GM10266 (cell line): ENCODE results near the gene CNNM1.

Experiments used
- DNase-seq: peaks from one replicate; pipeline ENCODE4 v3.0.0; 2012; ENCODE audit errors: extremely low spot score
- CTCF ChIP-seq: IDR thresholded peaks from 2 replicates; pipeline ENCODE4 v1.5.1; 2012; ENCODE audit warnings: mild to moderate bottlenecking, low read depth; ENCODE audit not compliant: control insufficient read depth, insufficient read depth; ENCODE audit errors: missing control alignments

CNNM1 gene

GRCh38 chr10:99343262-99343661 is 14.1 kb downstream of the CNNM1 start:
- no peak for TF ChIP-seq CTCF
- no peak for DNase-seq

- DNase-seq: no peak
- no peak for TF ChIP-seq CTCF
These were observed 15.6 kb downstream of the CNNM1 start for GRCh38 chr10:99344715-99345114.

- DNase-seq: no peak
These were observed 16.2 kb downstream of the CNNM1 start for GRCh38 chr10:99345350-99345749.

GRCh38 chr10:99346247-99346646 is 17.1 kb downstream of the CNNM1 start:
- no peak for TF ChIP-seq CTCF
- no peak for DNase-seq

More at GRCh38 chr10:99345350-99345749, 16.2 kb downstream of the CNNM1 start:
- no peak for TF ChIP-seq CTCF

GRCh38 chr10:99347672-99348071 is 18.5 kb downstream of the CNNM1 start:
- no peak for DNase-seq
- TF ChIP-seq CTCF: no peak

GRCh38 chr10:99353182-99353581 is 24.0 kb downstream of the CNNM1 start:
- no peak for TF ChIP-seq CTCF
- DNase-seq: no peak

- DNase-seq: no peak
- no peak for TF ChIP-seq CTCF
These were observed 28.5 kb downstream of the CNNM1 start for GRCh38 chr10:99357691-99358090.
